GM12865 (cell line): ENCODE results near the gene NTPCR.
A peak's percentile ranks its signal among the peaks of the same experiment; 100 is the strongest.

ENCODE experiments used
- DNase-seq: peaks from one replicate; pipeline ENCODE4 v3.0.0; 2010; ENCODE audit warnings: low read depth
- H3K4me3 ChIP-seq: 2 replicates; pipeline ENCODE4 v1.5.1; 2011; ENCODE audit warnings: mild to moderate bottlenecking, low read depth, low read length, control low read depth
- CTCF ChIP-seq: IDR thresholded peaks from 2 replicates; pipeline ENCODE4 v1.5.1; 2011; ENCODE audit warnings: low read length, control low read depth, low read depth, inconsistent platforms; ENCODE audit not compliant: insufficient read depth; ENCODE audit errors: missing control alignments

The NTPCR gene

GRCh38 chr1:232962761-232963745 is 12.6 kb downstream of the NTPCR start:
- TF ChIP-seq CTCF, result no peak
- DNase-seq, result no peak
- H3K4me3 ChIP-seq, result no peak overlapping the region

DNA sequence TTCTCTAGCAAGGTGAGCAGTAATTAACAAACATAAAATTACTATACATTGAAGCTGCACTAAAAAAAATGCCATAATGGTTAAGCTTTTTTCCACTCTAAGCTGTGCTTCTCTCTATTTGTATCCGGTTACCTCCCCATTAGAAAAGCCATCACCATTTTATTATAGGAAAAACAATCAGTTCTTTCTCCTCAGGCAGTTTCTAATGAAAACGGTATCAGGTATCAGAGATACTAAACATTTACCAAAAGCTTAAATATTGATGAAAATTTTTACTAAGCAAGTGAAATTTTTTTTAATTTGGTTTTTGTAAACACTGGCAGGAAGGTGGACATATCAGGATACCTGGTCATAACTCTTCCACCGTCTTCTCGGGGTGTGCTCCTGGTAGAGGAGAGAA is 14.2 kb downstream of the NTPCR start:
- no peak overlapping the region for H3K4me3 ChIP-seq
- no peak for TF ChIP-seq CTCF
- DNase-seq, result no peak

GRCh38 chr1:232965124-232965911 is 14.9 kb downstream of the NTPCR start:
- no peak for TF ChIP-seq CTCF
- peak; percentile 51 for DNase-seq
- H3K4me3 ChIP-seq, result no peak overlapping the region

GRCh38 chr1:232965912-232966217 is 15.5 kb downstream of the NTPCR start:
- no peak for TF ChIP-seq CTCF
- H3K4me3 ChIP-seq, result no peak overlapping the region
- no peak for DNase-seq

GRCh38 chr1:232966663-232967062 is 16.3 kb downstream of the NTPCR start:
- no peak overlapping the region for H3K4me3 ChIP-seq
- no peak for TF ChIP-seq CTCF
- no peak for DNase-seq

GRCh38 chr1:232968391-232968790 is 18.0 kb downstream of the NTPCR start:
- TF ChIP-seq CTCF, result no peak
- no peak for DNase-seq
- no peak overlapping the region for H3K4me3 ChIP-seq
